K562 (cell line): ENCODE measurements around the gene ZNF322. TPM values are rescaled to one million over a fixed set of nuclear protein-coding genes. Genes with fewer than 3 reads are reported as not detected.

Source experiments
- BRD4 ChIP-seq: fragments of 200-600 bp; sonication (generic); IDR thresholded peaks from 2 replicates; pipeline ENCODE4 v1.6.1; 2017; ENCODE audit warnings: inconsistent platforms
- CREM ChIP-seq: IDR thresholded peaks from 2 replicates; pipeline ENCODE4 v1.6.1; 2014; ENCODE audit warnings: antibody characterized with exemption, low read depth
- DDX20 ChIP-seq: fragments of 450-650 bp; IDR thresholded peaks from 2 replicates; pipeline ENCODE4 v1.6.1; 2016; ENCODE audit warnings: missing genetic modification characterization, low read depth, mild to moderate bottlenecking, missing compliant biosample characterization, moderate library complexity
- E4F1 ChIP-seq: fragments of 250-450 bp; sonication (Bioruptor Pico); IDR thresholded peaks from 2 replicates; pipeline ENCODE4 v1.5.0; 2021; ENCODE audit warnings: mild to moderate bottlenecking, borderline replicate concordance
- HMBOX1 ChIP-seq: sonication (generic); IDR thresholded peaks from 2 replicates; pipeline ENCODE4 v1.6.1; 2016
- HNRNPK ChIP-seq: fragments of 200-400 bp; formaldehyde crosslinking; IDR thresholded peaks from one replicate; pipeline ENCODE4 v1.6.1; 2018; ENCODE audit warnings: mild to moderate bottlenecking, low read depth, low read length; ENCODE audit not compliant: poor library complexity, severe bottlenecking
- MAFK ChIP-seq: IDR thresholded peaks from 2 replicates; pipeline ENCODE4 v1.6.1; 2011; ENCODE audit warnings: low read length, improper control_type of control experiment
- MED1 ChIP-seq: sonication (generic); formaldehyde crosslinking; IDR thresholded peaks from 2 replicates; pipeline ENCODE4 v1.8.1; 2023; ENCODE audit warnings: missing genetic modification reagents, borderline replicate concordance
- MITF ChIP-seq: IDR thresholded peaks from 2 replicates; pipeline ENCODE4 v1.6.1; 2014; ENCODE audit warnings: antibody characterized with exemption
- MXD1 ChIP-seq: fragments of 250-450 bp; sonication (Bioruptor Pico); IDR thresholded peaks from 2 replicates; pipeline ENCODE4 v1.8.0; 2021; ENCODE audit warnings: borderline replicate concordance, mild to moderate bottlenecking, moderate library complexity; ENCODE audit not compliant: poor library complexity, severe bottlenecking
- SMC3 ChIP-seq: conservative IDR thresholded peaks from 2 replicates; pipeline ENCODE4 v1.6.1; 2011; ENCODE audit warnings: low read depth, low read length, improper control_type of control experiment; ENCODE audit not compliant: insufficient read depth
- TSHZ1 ChIP-seq: fragments of 250-450 bp; sonication (Bioruptor Pico); IDR thresholded peaks from 2 replicates; pipeline ENCODE4 v1.4.0; 2020; ENCODE audit warnings: mild to moderate bottlenecking, moderate library complexity
- ZC3H4 ChIP-seq: sonication (generic); formaldehyde crosslinking; IDR thresholded peaks from 2 replicates; pipeline ENCODE4 v1.9.0; 2021; ENCODE audit warnings: missing genetic modification reagents, borderline replicate concordance
- ZNF277 ChIP-seq: fragments of 250-450 bp; sonication (Bioruptor Pico); IDR thresholded peaks from 2 replicates; pipeline ENCODE4 v1.8.0; 2022; ENCODE audit warnings: inconsistent platforms, mild to moderate bottlenecking, moderate library complexity, borderline replicate concordance
- ZNF512 ChIP-seq: IDR thresholded peaks from 2 replicates; pipeline ENCODE4 v1.6.1; 2016; ENCODE audit warnings: missing genetic modification characterization, missing compliant biosample characterization
- polyA plus RNA-seq, 8 experiments: library from polyadenylated mRNA; depleted of rRNA in 4 of 8; stranded (reverse) in 5 of 8; unstranded in 3 of 8; fragments of >200 nt; fragmentation: Nextera tagmentation in 2 of 8; fragmentation: Illumina TruSeq in 1 of 8; extraction: Ambion mirVana in 2 of 8; extraction: Trizol in 1 of 8; gene quantifications; 2 replicates each; pipeline versions ENCODE4 v1.2.1 to v1.2.3, GENCODE V29; 2011 to 2014; ENCODE audit warnings: inconsistent platforms in 1 of 8, missing spikeins in 1 of 8
- total RNA-seq, 7 experiments: library from RNA; depleted of rRNA in 6 of 7; stranded (reverse); fragments of >200 nt in 6 of 7; fragmentation: Illumina TruSeq in 2 of 7; extraction: Trizol in 2 of 7; gene quantifications; 2 replicates each; pipeline versions ENCODE4 v1.2.1 to v1.2.3, GENCODE V29; 2011 to 2021; ENCODE audit warnings: low replicate concordance in 1 of 7

ZNF322 gene
- total and polyA plus RNA-seq, 9 of the 15 experiments (the other 6 are each of a cell fraction or from before 2014, with no cell fraction given): 4.7 to 31.2 (median 18.7) TPM

GRCh38 chr6:26595669-26596269 is 63.8 kb downstream of the ZNF322 start (continued):
- TF ChIP-seq E4F1 (no peak), SMC3 (peak; percentile 93), BRD4 (no peak), ZC3H4 (no peak), MAFK (peak; percentile 33; the same call in 1 of the 2 replicates), ZNF277 (no peak), MED1 (no peak), MXD1 (no peak), HMBOX1 (peak; percentile 95), HNRNPK (no peak), TSHZ1 (CRISPR knock-in tag) (no peak), DDX20 (tag) (no peak), ZNF512 (tag) (no peak), MITF (no peak), CREM (peak; percentile 85)
